K562 (cell line): Measurements from ENCODE around the gene CNOT2. TPM values are rescaled to one million over a fixed set of nuclear protein-coding genes. Genes with fewer than 3 reads are reported as not detected.

ENCODE experiments used
- ATAC-seq: fragments of 200-7000 bp; cut with Tn5 transposase; 3 replicates; pipeline ENCODE4 v1.9.1; 2020; ENCODE audit warnings: moderate library complexity
- BruUV-seq: library from RNA; stranded (reverse); fragments of 400-500 nt; replicated peaks from 2 replicates; lab custom pipeline; 2021; lab: Mats Ljungman, UMichigan
- CTCF ChIA-PET: fragments of 300-600 bp; formaldehyde crosslinking; extraction: SDS; loops from one replicate; lab custom pipeline; 2021; ENCODE audit warnings: low intra/inter-chr PET ratio; lab: Yijun Ruan, JAX
- POLR2A ChIA-PET: fragments of 300-600, 350-650 bp; sonication (Branson Sonifier 250); formaldehyde crosslinking; extraction: SDS; loops from one replicate; lab custom pipeline; 2021; ENCODE audit warnings: antibody characterized with exemption, inconsistent platforms; lab: Yijun Ruan, JAX
- DNase-seq, 4 experiments: peaks; one replicate each; pipeline versions ENCODE4 v3.0.0 to v3.0.0-alpha.2; 2011 to 2018; ENCODE audit warnings: low spot score in 3 of 4, mixed read lengths in 3 of 4; ENCODE audit errors: extremely low read depth in 1 of 4
- FAIRE-seq: peaks from 2 replicates; lab custom pipeline; 2011; peaks lifted over from hg19 to GRCh38; lab: Jason Lieb, UNC
- H2AFZ ChIP-seq: 2 replicates; pipeline ENCODE4 v1.6.0; 2011; ENCODE audit warnings: low read depth, low read length, control low read depth, inconsistent platforms
- H3K27ac ChIP-seq: fragments of 200-600 bp; 3 replicates; pipeline ENCODE4 v1.8.0; 2011; ENCODE audit warnings: low read depth, mild to moderate bottlenecking, control low read depth, inconsistent platforms, low read length, moderate library complexity, mixed read lengths; ENCODE audit errors: extremely low read depth
- H3K27me3 ChIP-seq, 2 experiments: fragments of 300-600 bp in 1 of 2; 2 replicates in 1 of 2; 3 replicates in 1 of 2; pipeline versions ENCODE4 v1.6.0 to v1.8.0; 2011; ENCODE audit warnings: inconsistent platforms in 2 of 2, low read length in 2 of 2, mild to moderate bottlenecking in 1 of 2, mixed read lengths in 1 of 2, moderate library complexity in 1 of 2; ENCODE audit not compliant: control insufficient read depth in 2 of 2, insufficient read depth in 2 of 2
- H3K36me3 ChIP-seq: fragments of 300-600 bp; 3 replicates; pipeline ENCODE4 v1.8.0; 2011; ENCODE audit warnings: mild to moderate bottlenecking, low read length, inconsistent platforms; ENCODE audit not compliant: control insufficient read depth, insufficient read depth
- H3K4me1 ChIP-seq, 2 experiments: fragments of 200-600 bp in 1 of 2; replicated peaks in 1 of 2; 2 replicates in 1 of 2; 3 replicates in 1 of 2; pipeline versions ENCODE4 v1.5.1 to v1.8.0; 2011; ENCODE audit warnings: inconsistent platforms in 2 of 2, low read length in 2 of 2, mild to moderate bottlenecking in 1 of 2, mixed read lengths in 1 of 2, moderate library complexity in 1 of 2; ENCODE audit not compliant: control insufficient read depth in 2 of 2, insufficient read depth in 2 of 2
- H3K4me2 ChIP-seq: 2 replicates; pipeline ENCODE4 v1.6.1; 2011; ENCODE audit warnings: low read length, control low read depth, inconsistent platforms, mixed read lengths; ENCODE audit not compliant: insufficient read depth
- H3K4me3 ChIP-seq: fragments of 200-600 bp; sonication (generic), shearing (Covaris generic); 2 replicates; pipeline ENCODE4 v1.5.1; 2016; ENCODE audit warnings: control low read depth, inconsistent platforms
- H3K79me2 ChIP-seq: fragments of 200-600 bp; 3 replicates; pipeline ENCODE4 v1.8.0; 2011; ENCODE audit warnings: low read length, inconsistent platforms; ENCODE audit not compliant: control insufficient read depth, insufficient read depth
- H3K9ac ChIP-seq, 2 experiments: 2 replicates each; pipeline versions ENCODE4 v1.6.0 to v1.6.1; 2011; ENCODE audit warnings: low read depth in 2 of 2, low read length in 2 of 2, control low read depth in 1 of 2, inconsistent platforms in 1 of 2, mild to moderate bottlenecking in 1 of 2, mixed read lengths in 1 of 2; ENCODE audit not compliant: insufficient read depth in 1 of 2
- H3K9me1 ChIP-seq: one replicate; pipeline ENCODE4 v1.6.0; 2011; ENCODE audit warnings: inconsistent platforms, mild to moderate bottlenecking, low read length, moderate library complexity; ENCODE audit not compliant: control insufficient read depth, insufficient read depth
- H3K9me3 ChIP-seq: replicated peaks from 2 replicates; pipeline ENCODE4 v1.5.1; 2011; ENCODE audit warnings: low read depth, low read length, inconsistent platforms; ENCODE audit not compliant: control insufficient read depth, insufficient read depth
- H4K20me1 ChIP-seq: replicated peaks from 2 replicates; pipeline ENCODE4 v1.6.1; 2011; ENCODE audit warnings: low read length, inconsistent platforms, mixed read lengths; ENCODE audit not compliant: control insufficient read depth, insufficient read depth
- CEBPB ChIP-seq: fragments of 450-650 bp; IDR thresholded peaks from 2 replicates; pipeline ENCODE4 v1.6.1; 2016; ENCODE audit warnings: missing genetic modification characterization, missing compliant biosample characterization
- CEBPG ChIP-seq, 3 experiments: fragments of 200-800 bp in 1 of 3; sonication (Bioruptor generic) in 1 of 3; sonication (generic) in 1 of 3; formaldehyde crosslinking in 1 of 3; IDR thresholded peaks in 2 of 3; conservative IDR thresholded peaks in 1 of 3; 2 replicates each; pipeline versions ENCODE4 v1.6.1 to v1.8.0; 2016 to 2022; ENCODE audit warnings: missing compliant biosample characterization in 2 of 3, missing genetic modification characterization in 2 of 3, mild to moderate bottlenecking in 1 of 3, missing genetic modification reagents in 1 of 3
- JUNB ChIP-seq: fragments of 450-650 bp; formaldehyde crosslinking; conservative IDR thresholded peaks from 2 replicates; pipeline ENCODE4 v1.4.0; 2020; ENCODE audit warnings: mild to moderate bottlenecking
- KAT2B ChIP-seq: IDR thresholded peaks from one replicate; pipeline ENCODE4 v1.6.1; 2012; ENCODE audit warnings: low read depth, mild to moderate bottlenecking, control low read depth, inconsistent platforms, low read length, moderate library complexity
- NFE2 ChIP-seq: IDR thresholded peaks from 2 replicates; pipeline ENCODE4 v1.6.1; 2014; ENCODE audit warnings: antibody characterized with exemption, low read depth
- POLR2H ChIP-seq: IDR thresholded peaks from 2 replicates; pipeline ENCODE4 v1.6.1; 2016; ENCODE audit warnings: missing genetic modification characterization, low read depth, mild to moderate bottlenecking, control low read depth, missing compliant biosample characterization, moderate library complexity
- RBM17 ChIP-seq: fragments of 200-400 bp; formaldehyde crosslinking; IDR thresholded peaks from 2 replicates; pipeline ENCODE4 v1.6.1; 2017; ENCODE audit warnings: low read depth, mild to moderate bottlenecking, low read length, borderline replicate concordance
- TCF7 ChIP-seq: sonication (generic); IDR thresholded peaks from 2 replicates; pipeline ENCODE4 v1.6.1; 2016; ENCODE audit warnings: antibody characterized with exemption, borderline replicate concordance
- ZFP36 ChIP-seq: fragments of 150-350 bp; IDR thresholded peaks from 2 replicates; pipeline ENCODE4 v1.6.1; 2018; ENCODE audit warnings: low read length, low read depth; ENCODE audit not compliant: partially characterized antibody
- WGBS: fragments of 100-300 bp; shearing (Covaris generic); methylation state at CpG from one replicate; pipeline ENCODE4 v1.1.6; 2016; ENCODE audit warnings: low coverage, mixed read lengths; ENCODE audit not compliant: insufficient coverage; ENCODE audit errors: missing lambda C conversion rate; 5-methylcytosine and 5-hydroxymethylcytosine counted together
- in situ Hi-C: fragments of 300-500 bp; cut with MboI; formaldehyde crosslinking; loops from 4 replicates; pipeline ENCODE4 v1.15.0; 2018; ENCODE audit warnings: inconsistent platforms, mixed read lengths
- intact Hi-C: fragments of 100-400 bp; cut with micrococcal nuclease; formaldehyde crosslinking; loops from 2 replicates; pipeline ENCODE4 v1.14.2; 2022
- polyA plus RNA-seq, 8 experiments: library from polyadenylated mRNA; depleted of rRNA in 4 of 8; stranded (reverse) in 5 of 8; unstranded in 3 of 8; fragments of >200 nt; fragmentation: Nextera tagmentation in 2 of 8; fragmentation: Illumina TruSeq in 1 of 8; extraction: Ambion mirVana in 2 of 8; extraction: Trizol in 1 of 8; gene quantifications; 2 replicates each; pipeline versions ENCODE4 v1.2.1 to v1.2.3, GENCODE V29; 2011 to 2014; ENCODE audit warnings: inconsistent platforms in 1 of 8, missing spikeins in 1 of 8
- total RNA-seq, 7 experiments: library from RNA; depleted of rRNA in 6 of 7; stranded (reverse); fragments of >200 nt in 6 of 7; fragmentation: Illumina TruSeq in 2 of 7; extraction: Trizol in 2 of 7; gene quantifications; 2 replicates each; pipeline versions ENCODE4 v1.2.1 to v1.2.3, GENCODE V29; 2011 to 2021; ENCODE audit warnings: low replicate concordance in 1 of 7
- TF ChIP-seq, protein P1 (sequence below): fragments of 450-650 bp; IDR thresholded peaks from 2 replicates; pipeline ENCODE4 v1.6.1; 2016; ENCODE audit warnings: antibody characterized with exemption

Gene CNOT2
- total and polyA plus RNA-seq, 9 of the 15 experiments (the other 6 are each of a cell fraction or from before 2014, with no cell fraction given) = 43.6 to 119 (median 84.4) TPM

DNA sequence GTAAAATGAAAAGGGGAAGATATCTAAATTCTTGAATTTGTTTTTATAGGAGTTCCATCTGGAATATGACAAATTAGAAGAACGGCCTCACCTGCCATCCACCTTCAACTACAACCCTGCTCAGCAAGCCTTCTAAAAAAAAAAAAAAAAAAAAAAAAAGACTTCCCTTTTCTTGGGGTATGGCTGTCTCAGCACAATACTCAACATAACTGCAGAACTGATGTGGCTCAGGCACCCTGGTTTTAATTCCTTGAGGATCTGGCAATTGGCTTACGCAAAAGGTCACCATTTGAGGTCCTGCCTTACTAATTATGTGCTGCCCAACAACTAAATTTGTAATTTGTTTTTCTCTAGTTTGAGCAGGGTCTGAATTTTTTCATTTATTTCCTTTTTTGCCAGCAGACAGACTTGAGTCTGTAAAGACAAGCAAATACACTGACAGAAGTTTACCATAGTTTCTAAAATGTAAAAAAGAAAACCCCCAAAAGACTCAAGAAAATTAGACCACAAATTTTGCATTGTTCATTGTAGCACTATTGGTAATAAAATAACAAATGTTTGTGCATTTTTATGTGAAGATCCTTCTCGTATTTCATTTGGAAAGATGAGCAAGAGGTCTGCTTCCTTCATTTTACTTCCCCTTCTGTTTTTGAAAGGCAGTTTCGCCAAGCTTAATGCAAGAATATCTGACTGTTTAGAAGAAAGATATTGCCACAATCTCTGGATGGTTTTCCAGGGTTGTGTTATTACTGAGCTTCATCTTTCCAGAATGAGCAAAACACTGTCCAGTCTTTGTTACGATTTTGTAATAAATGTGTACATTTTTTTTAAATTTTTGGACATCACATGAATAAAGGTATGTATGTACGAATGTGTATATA, 110.8 kb downstream of the CNOT2 start (continued):
- TF ChIP-seq RBM17 (no peak), JUNB (CRISPR knock-in tag) (no peak), POLR2H (tag) (no peak), TCF7 (no peak), NFE2 (no peak), ZFP36 (no peak)
- TF ChIP-seq, protein P1, sequence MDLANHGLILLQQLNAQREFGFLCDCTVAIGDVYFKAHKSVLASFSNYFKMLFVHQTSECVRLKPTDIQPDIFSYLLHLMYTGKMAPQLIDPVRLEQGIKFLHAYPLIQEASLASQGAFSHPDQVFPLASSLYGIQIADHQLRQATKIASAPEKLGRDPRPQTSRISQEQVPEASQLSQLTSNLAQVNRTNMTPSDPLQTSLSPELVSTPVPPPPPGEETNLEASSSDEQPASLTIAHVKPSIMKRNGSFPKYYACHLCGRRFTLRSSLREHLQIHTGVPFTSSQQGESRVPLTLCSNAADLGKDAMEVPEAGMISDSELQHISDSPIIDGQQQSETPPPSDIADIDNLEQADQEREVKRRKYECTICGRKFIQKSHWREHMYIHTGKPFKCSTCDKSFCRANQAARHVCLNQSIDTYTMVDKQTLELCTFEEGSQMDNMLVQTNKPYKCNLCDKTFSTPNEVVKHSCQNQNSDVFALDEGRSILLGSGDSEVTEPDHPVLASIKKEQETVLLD = no peak
- TF ChIP-seq, all 486 proteins: peak for 0

DNA sequence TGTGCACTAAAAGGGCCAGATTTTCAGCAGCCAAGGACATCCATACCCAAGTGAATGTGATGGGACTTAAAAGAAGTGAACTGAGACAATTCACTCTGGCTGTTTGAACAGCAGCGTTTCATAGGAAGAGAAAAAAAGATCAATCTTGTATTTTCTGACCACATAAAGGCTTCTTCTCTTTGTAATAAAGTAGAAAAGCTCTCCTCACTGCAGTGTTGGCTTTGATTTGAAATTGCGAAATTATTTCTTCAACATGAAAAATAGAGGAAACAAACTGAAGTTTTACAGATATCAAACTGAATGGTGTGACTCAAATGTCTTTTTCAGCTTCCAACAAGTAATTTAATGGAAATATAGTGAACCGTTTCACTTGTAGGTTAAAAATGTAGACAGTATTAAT, 111.6 kb downstream of the CNOT2 start:
- H3K4me2 ChIP-seq = no peak overlapping the region
- H4K20me1 ChIP-seq = no peaks in the 10 kb centered on the region
- ChIA-PET CTCF (no interaction called here), POLR2A (no interaction called here)
- TF ChIP-seq CEBPB (tag) = peak; percentile 62
- no peak for TF ChIP-seq KAT2B
- TF ChIP-seq CEBPG (CRISPR knock-in tag; IDR thresholded peaks at IDR 0.05) = no peak
- TF ChIP-seq CEBPG (tag; conservative IDR thresholded peaks at IDR 0.05 in 1 of 2, IDR thresholded peaks at IDR 0.05 in 1 of 2) = peak; percentile 23 to 71; a peak in 2 of 4 replicates
- DNase-seq = no peak
- intact Hi-C loops = loop anchor here (10.0 kb wide), 1 partner anchor 450 kb away; no protein-coding TSS in a partner anchor
- 89% methylated on average over 3 of the region's 3 CpGs for WGBS
- H2AFZ ChIP-seq = no peak overlapping the region
- no peaks in the 10 kb centered on the region for H3K27me3 ChIP-seq
- H3K4me1 ChIP-seq = no peaks in the 10 kb centered on the region
- ATAC-seq = no peak
- H3K9ac ChIP-seq = no peak overlapping the region
- H3K27ac ChIP-seq = no peak overlapping the region
- H3K4me3 ChIP-seq = no peak overlapping the region
- FAIRE-seq = no peak
- BruUV-seq = no TSS peak
- no peaks in the 10 kb centered on the region for H3K9me1 ChIP-seq
- no peaks in the 10 kb centered on the region for H3K9me3 ChIP-seq
- peaks cover 10% of the 10 kb centered on the region; the same call in 2 of the 3 replicates for H3K36me3 ChIP-seq
- no peaks in the 10 kb centered on the region for H3K79me2 ChIP-seq
- in situ Hi-C loops = no loop called here
